ENCODE data around the gene COL21A1.

Gene COL21A1

DNA sequence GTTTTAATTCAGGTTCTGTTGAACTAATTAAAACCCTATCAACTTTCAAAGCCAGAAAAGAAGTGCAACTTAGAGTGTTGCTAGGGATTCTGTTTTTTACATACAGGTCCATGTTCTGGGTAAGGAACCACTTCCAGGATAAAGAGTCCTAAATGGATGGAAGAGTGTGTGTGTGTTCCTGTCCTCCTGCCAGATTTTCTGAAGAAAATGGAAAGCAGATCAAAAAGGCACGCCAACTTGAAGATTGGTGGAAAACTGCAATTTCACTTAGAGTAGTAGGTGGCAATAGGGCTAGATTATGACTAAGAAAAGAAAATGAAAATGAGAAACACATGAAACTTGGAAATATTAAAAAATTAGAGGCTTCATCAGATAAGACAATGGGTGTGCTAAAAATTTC, 85.3 kb downstream of the COL21A1 start:
- Histone ChIP-seq H3K36me3 (ENCODE audit: control insufficient read depth, insufficient read depth, low read length) (no peaks in the 10 kb centered on the region), H3K9me3 (ENCODE audit: control insufficient read depth, low read length) (no peaks in the 10 kb centered on the region), H3K27me3 (ENCODE audit: control insufficient read depth, insufficient read depth, low read length) (no peaks in the 10 kb centered on the region), H3K4me3 (ENCODE audit: low read length) (no peak overlapping the region), H3K9ac (ENCODE audit: low read length) (no peak overlapping the region), H3K4me1 (ENCODE audit: control insufficient read depth, insufficient read depth, low read length) (no peaks in the 10 kb centered on the region)

DNA sequence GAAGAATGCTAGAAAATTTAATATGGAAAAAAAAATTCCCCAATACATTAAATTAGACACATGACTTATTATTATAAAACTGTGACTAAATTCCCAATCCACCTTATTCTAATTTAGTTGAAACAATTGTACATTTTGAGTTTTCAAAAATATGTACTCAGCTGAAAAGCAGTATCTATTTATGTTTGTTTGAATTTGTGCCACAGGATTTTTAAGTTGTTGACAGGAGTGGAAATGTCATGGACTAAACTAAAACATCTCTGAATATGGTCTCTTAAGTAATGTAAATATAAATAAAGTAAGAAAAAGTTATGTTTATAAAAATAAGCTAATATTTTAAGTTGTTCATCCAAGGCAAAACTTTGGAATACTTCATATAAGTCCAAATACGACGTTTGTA, 86.9 kb downstream of the COL21A1 start:
- Histone ChIP-seq H3K9ac (ENCODE audit: low read length) (no peak overlapping the region), H3K9me3 (ENCODE audit: control insufficient read depth, low read length) (no peaks in the 10 kb centered on the region), H3K36me3 (ENCODE audit: control insufficient read depth, insufficient read depth, low read length) (no peaks in the 10 kb centered on the region), H3K4me1 (ENCODE audit: control insufficient read depth, insufficient read depth, low read length) (no peaks in the 10 kb centered on the region), H3K4me3 (ENCODE audit: low read length) (no peak overlapping the region), H3K27me3 (ENCODE audit: control insufficient read depth, insufficient read depth, low read length) (no peaks in the 10 kb centered on the region)

DNA sequence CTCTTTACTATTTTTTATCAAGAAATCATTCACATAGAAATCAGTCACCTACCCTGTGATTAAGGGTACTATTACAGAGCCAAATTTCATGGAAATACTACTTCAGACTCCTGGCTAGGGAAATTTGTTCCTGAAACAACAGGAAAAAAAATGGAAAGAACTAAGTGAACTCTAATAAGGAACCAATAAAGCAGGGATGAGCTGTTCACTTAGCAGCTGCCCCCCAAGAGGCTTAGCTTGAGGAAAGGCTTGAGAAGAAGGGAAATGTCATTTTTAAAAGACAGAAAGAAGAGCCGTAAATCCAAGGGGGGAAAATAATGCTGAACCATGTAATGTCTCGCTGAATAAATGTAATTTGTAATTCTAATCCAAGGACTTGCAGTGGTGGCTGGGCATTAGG, 88.8 kb downstream of the COL21A1 start:
- no peaks in the 10 kb centered on the region for H3K36me3 ChIP-seq (ENCODE audit: control insufficient read depth, insufficient read depth, low read length)
- no peak overlapping the region for H3K4me3 ChIP-seq (ENCODE audit: low read length)
- no peak overlapping the region for H3K9ac ChIP-seq (ENCODE audit: low read length)
- no peaks in the 10 kb centered on the region for H3K9me3 ChIP-seq (ENCODE audit: control insufficient read depth, low read length)
- H3K4me1 ChIP-seq (ENCODE audit: control insufficient read depth, insufficient read depth, low read length) = no peaks in the 10 kb centered on the region
- no peaks in the 10 kb centered on the region for H3K27me3 ChIP-seq (ENCODE audit: control insufficient read depth, insufficient read depth, low read length)

DNA sequence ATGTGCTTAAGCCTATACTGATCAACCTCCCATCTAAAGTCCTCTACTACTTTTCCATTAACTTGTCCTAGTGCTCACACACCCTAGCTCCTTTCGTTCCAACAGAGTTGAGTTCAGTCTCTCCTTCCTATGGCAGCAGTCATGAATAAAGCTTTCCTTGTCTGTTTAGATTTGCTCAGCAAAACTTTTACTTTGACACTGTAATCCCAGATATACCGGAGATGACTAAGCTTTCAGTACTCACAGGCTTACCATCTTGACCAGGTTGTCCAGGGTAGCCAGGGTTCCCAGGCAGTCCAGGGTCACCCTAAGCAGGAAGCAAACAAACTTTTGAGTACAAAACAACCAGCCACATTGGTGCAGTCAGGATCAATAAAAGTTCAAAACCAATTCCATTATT, 90.7 kb downstream of the COL21A1 start:
- Histone ChIP-seq H3K27me3 (ENCODE audit: control insufficient read depth, insufficient read depth, low read length) (no peaks in the 10 kb centered on the region), H3K4me3 (ENCODE audit: low read length) (no peak overlapping the region), H3K9ac (ENCODE audit: low read length) (no peak overlapping the region), H3K9me3 (ENCODE audit: control insufficient read depth, low read length) (no peaks in the 10 kb centered on the region), H3K36me3 (ENCODE audit: control insufficient read depth, insufficient read depth, low read length) (no peaks in the 10 kb centered on the region), H3K4me1 (ENCODE audit: control insufficient read depth, insufficient read depth, low read length) (no peaks in the 10 kb centered on the region)

DNA sequence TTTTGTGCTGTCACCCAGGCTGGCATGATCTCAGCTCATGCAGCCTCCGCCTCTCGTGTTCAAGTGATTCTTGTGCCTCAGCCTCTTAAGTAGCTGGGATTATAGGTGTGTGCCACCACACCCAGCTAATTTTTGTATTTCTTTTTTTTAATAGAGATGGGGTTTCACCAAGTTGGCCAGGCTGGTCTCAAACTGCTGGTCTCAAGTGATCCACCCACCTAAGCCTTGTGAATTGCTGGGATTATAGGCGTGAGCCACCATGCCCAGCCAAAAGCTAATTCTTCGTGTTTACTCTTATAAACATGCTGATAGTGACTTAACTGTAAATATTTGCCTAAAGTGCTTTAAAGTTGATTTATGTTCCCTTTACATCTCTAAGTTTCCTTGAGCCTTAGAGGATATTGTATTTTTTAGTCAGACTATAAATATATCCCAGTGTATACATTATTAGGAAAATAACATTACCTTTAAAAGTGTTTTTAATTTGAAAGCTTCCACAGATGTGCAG, 91.7 kb downstream of the COL21A1 start:
- no peaks in the 10 kb centered on the region for H3K9me3 ChIP-seq (ENCODE audit: control insufficient read depth, low read length)
- no peak overlapping the region for H3K9ac ChIP-seq (ENCODE audit: low read length)
- H3K36me3 ChIP-seq (ENCODE audit: control insufficient read depth, insufficient read depth, low read length) = no peaks in the 10 kb centered on the region
- no peaks in the 10 kb centered on the region for H3K27me3 ChIP-seq (ENCODE audit: control insufficient read depth, insufficient read depth, low read length)
- no peaks in the 10 kb centered on the region for H3K4me1 ChIP-seq (ENCODE audit: control insufficient read depth, insufficient read depth, low read length)
- no peak overlapping the region for H3K4me3 ChIP-seq (ENCODE audit: low read length)

DNA sequence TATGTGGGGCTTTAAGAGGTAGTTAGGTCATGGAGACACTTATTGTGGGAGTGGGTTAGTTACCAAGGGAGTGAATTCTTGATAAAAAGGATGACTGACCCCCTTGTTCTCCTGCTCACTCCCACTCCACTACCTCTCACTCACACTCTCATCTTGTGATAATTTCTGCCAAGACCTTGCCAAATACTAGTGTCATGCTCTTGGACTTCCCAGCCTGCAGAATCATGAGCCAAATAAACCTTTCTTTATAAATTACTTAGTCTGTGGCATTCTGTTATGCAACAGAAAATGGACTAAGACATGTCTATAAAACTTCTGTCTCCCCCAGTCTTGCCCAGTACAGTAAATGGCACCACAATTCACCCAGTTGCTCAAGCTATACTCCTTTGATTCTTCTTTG, 93.3 kb downstream of the COL21A1 start:
- Histone ChIP-seq H3K36me3 (ENCODE audit: control insufficient read depth, insufficient read depth, low read length) (no peaks in the 10 kb centered on the region), H3K4me1 (ENCODE audit: control insufficient read depth, insufficient read depth, low read length) (no peaks in the 10 kb centered on the region), H3K4me3 (ENCODE audit: low read length) (no peak overlapping the region), H3K9ac (ENCODE audit: low read length) (no peak overlapping the region), H3K9me3 (ENCODE audit: control insufficient read depth, low read length) (no peaks in the 10 kb centered on the region), H3K27me3 (ENCODE audit: control insufficient read depth, insufficient read depth, low read length) (no peaks in the 10 kb centered on the region)

DNA sequence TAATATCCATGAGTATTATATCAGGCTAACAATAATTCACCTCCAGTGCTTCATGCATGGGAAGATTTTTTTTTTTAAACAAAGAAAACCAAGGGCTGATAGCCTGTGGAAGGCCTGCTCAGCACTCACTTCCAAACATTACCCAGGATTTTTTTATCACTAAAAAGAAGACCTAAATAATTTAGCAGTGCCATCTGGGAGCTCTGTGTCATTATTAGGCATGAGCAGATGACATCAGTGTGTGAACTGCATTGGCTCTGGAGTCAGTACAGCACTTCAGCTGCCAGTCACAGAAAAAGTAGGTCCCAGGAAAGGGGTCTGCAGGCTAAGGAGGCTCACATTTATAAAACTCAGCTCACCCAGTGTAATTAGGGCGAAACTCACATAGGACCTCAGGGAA, 94.8 kb downstream of the COL21A1 start:
- Histone ChIP-seq H3K4me3 (ENCODE audit: low read length) (no peak overlapping the region), H3K36me3 (ENCODE audit: control insufficient read depth, insufficient read depth, low read length) (no peaks in the 10 kb centered on the region), H3K27me3 (ENCODE audit: control insufficient read depth, insufficient read depth, low read length) (no peaks in the 10 kb centered on the region), H3K9me3 (ENCODE audit: control insufficient read depth, low read length) (no peaks in the 10 kb centered on the region), H3K4me1 (ENCODE audit: control insufficient read depth, insufficient read depth, low read length) (no peaks in the 10 kb centered on the region), H3K9ac (ENCODE audit: low read length) (no peak overlapping the region)

DNA sequence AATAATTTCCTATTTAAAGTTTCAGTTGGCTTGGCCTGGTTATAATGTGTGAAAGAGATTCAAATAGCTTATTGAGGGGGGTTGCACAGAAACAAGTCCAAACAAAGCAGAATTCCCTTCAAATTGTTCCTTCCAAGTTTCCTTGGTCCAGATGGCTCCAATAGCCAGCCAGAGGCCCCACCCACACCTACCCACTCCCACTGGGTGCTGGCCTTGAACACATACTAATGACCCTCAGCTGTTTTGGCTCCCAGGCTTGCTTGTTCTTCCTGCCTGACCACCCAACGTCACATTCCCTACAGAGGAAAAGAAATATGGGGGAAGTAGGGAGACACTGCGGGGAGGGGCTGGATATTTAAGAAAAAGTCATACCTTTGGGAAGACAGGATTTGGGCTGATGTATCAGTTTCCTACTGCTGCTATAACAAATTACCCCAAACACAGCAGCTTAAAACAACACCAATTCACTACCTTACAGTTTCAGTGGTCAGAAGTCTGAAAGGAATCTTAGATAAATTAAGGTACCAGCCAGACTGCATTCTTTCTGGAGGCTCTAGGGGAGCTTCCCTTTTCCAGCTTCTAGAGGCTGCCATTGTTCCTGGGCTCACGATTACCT, 95.7 kb downstream of the COL21A1 start:
- Histone ChIP-seq H3K4me3 (ENCODE audit: low read length) (no peak overlapping the region), H3K9ac (ENCODE audit: low read length) (no peak overlapping the region), H3K9me3 (ENCODE audit: control insufficient read depth, low read length) (no peaks in the 10 kb centered on the region), H3K27me3 (ENCODE audit: control insufficient read depth, insufficient read depth, low read length) (no peaks in the 10 kb centered on the region), H3K36me3 (ENCODE audit: control insufficient read depth, insufficient read depth, low read length) (no peaks in the 10 kb centered on the region), H3K4me1 (ENCODE audit: control insufficient read depth, insufficient read depth, low read length) (no peaks in the 10 kb centered on the region)

DNA sequence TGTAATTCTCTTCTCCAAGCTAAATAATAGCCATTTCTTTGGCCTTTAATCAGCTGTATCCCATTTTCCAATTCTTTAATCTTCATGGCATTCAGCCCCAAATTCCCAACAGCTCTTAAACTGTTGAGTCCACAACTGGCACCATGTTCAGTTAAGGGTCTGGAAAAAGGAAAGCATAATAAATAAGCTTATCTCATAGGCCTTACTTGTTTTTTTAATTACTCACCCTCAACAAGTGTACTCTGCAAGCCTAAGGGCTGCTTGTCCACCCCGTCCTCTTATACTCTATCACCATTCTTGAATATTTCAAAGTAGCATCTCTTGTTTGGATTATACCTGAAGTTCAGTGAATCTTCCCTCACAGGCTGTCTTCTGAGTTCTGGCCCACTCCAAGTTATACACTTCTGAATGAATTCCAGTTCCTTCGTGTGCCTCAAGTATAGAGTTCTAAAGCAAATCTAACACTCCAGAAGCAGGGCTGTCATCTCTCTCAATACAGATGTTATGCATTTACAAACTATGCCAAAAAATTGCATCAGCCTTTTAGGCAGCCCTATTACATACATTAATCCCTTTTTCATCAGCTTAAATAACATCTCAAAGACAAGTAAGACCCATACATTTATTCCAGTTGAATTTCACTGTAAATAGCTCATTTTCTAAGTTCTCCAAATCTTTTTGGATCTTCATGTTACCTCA, 98.7 kb downstream of the COL21A1 start:
- H3K36me3 ChIP-seq (ENCODE audit: control insufficient read depth, insufficient read depth, low read length) = no peaks in the 10 kb centered on the region
- no peak overlapping the region for H3K4me3 ChIP-seq (ENCODE audit: low read length)
- no peaks in the 10 kb centered on the region for H3K27me3 ChIP-seq (ENCODE audit: control insufficient read depth, insufficient read depth, low read length)
- no peak overlapping the region for H3K9ac ChIP-seq (ENCODE audit: low read length)
- no peaks in the 10 kb centered on the region for H3K4me1 ChIP-seq (ENCODE audit: control insufficient read depth, insufficient read depth, low read length)
- H3K9me3 ChIP-seq (ENCODE audit: control insufficient read depth, low read length) = no peaks in the 10 kb centered on the region

DNA sequence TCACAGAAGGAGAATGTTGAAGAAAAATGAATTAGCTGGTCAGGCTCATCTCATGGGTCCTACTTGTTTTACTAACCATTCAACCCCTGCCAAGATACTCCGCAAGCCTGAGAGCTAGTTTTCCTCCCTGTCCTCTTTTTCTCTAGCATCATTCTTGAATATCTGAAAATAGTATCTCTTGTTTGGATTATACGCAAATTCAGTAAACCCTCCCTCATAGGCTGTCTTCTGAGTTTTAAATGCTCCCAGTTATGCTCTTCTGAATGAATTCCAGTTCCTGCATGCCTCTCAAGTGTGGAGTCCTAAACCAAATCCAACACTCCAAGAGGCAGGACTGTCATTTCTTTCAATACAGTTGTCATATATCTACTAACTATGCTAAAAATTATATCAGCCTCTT, 99.6 kb downstream of the COL21A1 start:
- Histone ChIP-seq H3K4me1 (ENCODE audit: control insufficient read depth, insufficient read depth, low read length) (no peaks in the 10 kb centered on the region), H3K4me3 (ENCODE audit: low read length) (no peak overlapping the region), H3K9ac (ENCODE audit: low read length) (no peak overlapping the region), H3K27me3 (ENCODE audit: control insufficient read depth, insufficient read depth, low read length) (no peaks in the 10 kb centered on the region), H3K36me3 (ENCODE audit: control insufficient read depth, insufficient read depth, low read length) (no peaks in the 10 kb centered on the region), H3K9me3 (ENCODE audit: control insufficient read depth, low read length) (no peaks in the 10 kb centered on the region)

DNA sequence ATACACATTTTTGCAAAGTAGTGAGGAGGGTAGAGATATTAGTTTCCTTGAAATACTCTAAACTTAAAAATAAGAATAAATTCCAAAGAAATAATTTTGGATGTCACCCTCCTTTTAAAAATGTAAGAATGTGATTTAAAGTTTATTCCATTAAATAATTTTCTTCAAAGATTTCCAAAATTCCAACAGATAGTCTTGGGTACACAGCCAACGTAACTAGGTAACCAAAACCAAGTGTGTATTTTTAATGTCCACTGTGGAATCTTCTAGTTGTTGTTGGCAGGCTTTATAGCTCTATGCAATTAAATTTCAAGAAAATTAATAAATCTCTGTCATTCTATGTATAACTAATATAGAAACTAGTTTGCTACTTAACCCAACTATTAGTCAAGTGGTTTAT, 101.3 kb downstream of the COL21A1 start:
- Histone ChIP-seq H3K9me3 (ENCODE audit: control insufficient read depth, low read length) (no peaks in the 10 kb centered on the region), H3K9ac (ENCODE audit: low read length) (no peak overlapping the region), H3K4me3 (ENCODE audit: low read length) (no peak overlapping the region), H3K36me3 (ENCODE audit: control insufficient read depth, insufficient read depth, low read length) (no peaks in the 10 kb centered on the region), H3K27me3 (ENCODE audit: control insufficient read depth, insufficient read depth, low read length) (no peaks in the 10 kb centered on the region), H3K4me1 (ENCODE audit: control insufficient read depth, insufficient read depth, low read length) (no peaks in the 10 kb centered on the region)

DNA sequence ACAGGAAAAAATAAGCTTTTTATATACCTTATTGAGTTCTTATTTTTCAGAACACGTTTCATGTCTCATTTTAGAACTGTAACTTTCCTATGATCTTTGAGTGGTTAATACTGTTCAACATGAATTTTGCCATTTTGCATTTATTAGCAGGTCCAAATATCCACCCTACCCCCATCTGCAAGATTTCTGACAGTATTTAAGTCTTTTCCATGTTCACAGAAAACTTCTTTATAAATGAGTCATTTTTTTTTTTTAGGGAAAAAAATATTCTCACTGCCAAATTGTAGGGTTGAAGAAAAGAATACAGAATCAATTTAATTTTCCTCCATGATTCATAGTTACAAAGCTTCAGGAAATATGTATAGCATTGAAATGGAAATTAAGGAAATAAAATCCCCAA, 101.8 kb downstream of the COL21A1 start:
- H3K4me3 ChIP-seq (ENCODE audit: low read length) = no peak overlapping the region
- no peaks in the 10 kb centered on the region for H3K4me1 ChIP-seq (ENCODE audit: control insufficient read depth, insufficient read depth, low read length)
- H3K9me3 ChIP-seq (ENCODE audit: control insufficient read depth, low read length) = no peaks in the 10 kb centered on the region
- H3K36me3 ChIP-seq (ENCODE audit: control insufficient read depth, insufficient read depth, low read length) = no peaks in the 10 kb centered on the region
- no peaks in the 10 kb centered on the region for H3K27me3 ChIP-seq (ENCODE audit: control insufficient read depth, insufficient read depth, low read length)
- H3K9ac ChIP-seq (ENCODE audit: low read length) = no peak overlapping the region
